HepG2 (cell line): ENCODE measurements around the gene BICRAL. TPM values are rescaled to one million over a fixed set of nuclear protein-coding genes. Genes with fewer than 3 reads are reported as not detected.

ENCODE experiments used
- ATAC-seq: fragments of 200-7000 bp; cut with Tn5 transposase; 3 replicates; pipeline ENCODE4 v1.9.1; 2020; ENCODE audit warnings: mild to moderate bottlenecking, moderate library complexity
- BruUV-seq: library from RNA; stranded (reverse); fragments of 400-500 nt; replicated peaks from 2 replicates; lab custom pipeline; 2021; lab: Mats Ljungman, UMichigan
- CTCF ChIA-PET: fragments of 300-600 bp; formaldehyde crosslinking; extraction: SDS; loops from one replicate; lab custom pipeline; 2021; ENCODE audit warnings: low total read pairs, inconsistent platforms, low intra/inter-chr PET ratio; lab: Yijun Ruan, JAX
- POLR2A ChIA-PET: fragments of 350-600 bp; sonication (Branson Sonifier 250); formaldehyde crosslinking; loops from one replicate; lab custom pipeline; 2020; ENCODE audit warnings: antibody characterized with exemption, inconsistent platforms; lab: Yijun Ruan, JAX
- DNase-seq: peaks from one replicate; pipeline ENCODE4 v3.0.0-alpha.2; 2015; ENCODE audit warnings: low spot score
- FAIRE-seq: peaks from 3 replicates; lab custom pipeline; 2011; peaks lifted over from hg19 to GRCh38; lab: Jason Lieb, UNC
- H2AFZ ChIP-seq: one replicate; pipeline ENCODE4 v1.6.1; 2011; ENCODE audit warnings: low read length, inconsistent platforms
- H3K27ac ChIP-seq: fragments of 300-600 bp; 3 replicates; pipeline ENCODE4 v1.8.0; 2011; ENCODE audit warnings: mixed run types, mild to moderate bottlenecking, mixed read lengths, low read length, inconsistent platforms; ENCODE audit not compliant: insufficient read depth; ENCODE audit errors: extremely low read length
- H3K27me3 ChIP-seq, 2 experiments: fragments of 200-600 bp in 1 of 2; 2 replicates in 1 of 2; 3 replicates in 1 of 2; pipeline versions ENCODE4 v1.6.0 to v1.8.0; 2011; ENCODE audit warnings: low read length in 2 of 2, mild to moderate bottlenecking in 2 of 2, moderate library complexity in 2 of 2, inconsistent platforms in 1 of 2; ENCODE audit not compliant: insufficient read depth in 2 of 2, control insufficient read depth in 1 of 2
- H3K36me3 ChIP-seq, 2 experiments: fragments of 200-600 bp in 1 of 2; replicated peaks in 1 of 2; 2 replicates in 1 of 2; 3 replicates in 1 of 2; pipeline versions ENCODE4 v1.5.1 to v1.8.0; 2011; ENCODE audit warnings: low read length in 2 of 2, inconsistent platforms in 1 of 2; ENCODE audit not compliant: insufficient read depth in 2 of 2, control insufficient read depth in 1 of 2
- H3K4me1 ChIP-seq: 2 replicates; pipeline ENCODE4 v1.5.1; 2012; ENCODE audit warnings: low read length, inconsistent platforms; ENCODE audit not compliant: insufficient read depth
- H3K4me2 ChIP-seq: 2 replicates; pipeline ENCODE4 v1.6.0; 2011; ENCODE audit warnings: low read depth, low read length, inconsistent platforms
- H3K4me3 ChIP-seq, 3 experiments: fragments of 200-600 bp in 1 of 3; sonication (generic), shearing (Covaris generic) in 1 of 3; replicated peaks in 1 of 3; 2 replicates each; pipeline ENCODE4 v1.5.1; 2011 to 2016; ENCODE audit warnings: low read length in 3 of 3, inconsistent platforms in 2 of 3, low read depth in 2 of 3, mild to moderate bottlenecking in 2 of 3, control low read depth in 1 of 3, mixed read lengths in 1 of 3; ENCODE audit not compliant: insufficient read depth in 1 of 3
- H3K79me2 ChIP-seq: one replicate; pipeline ENCODE4 v1.6.1; 2011; ENCODE audit warnings: low read length, inconsistent platforms; ENCODE audit not compliant: insufficient read depth
- H3K9ac ChIP-seq: 2 replicates; pipeline ENCODE4 v1.6.0; 2011; ENCODE audit warnings: mild to moderate bottlenecking, low read depth, low read length, inconsistent platforms; ENCODE audit not compliant: insufficient read depth
- H3K9me3 ChIP-seq: 2 replicates; pipeline ENCODE4 v1.5.1; 2012; ENCODE audit warnings: mild to moderate bottlenecking, low read length
- H4K20me1 ChIP-seq: 2 replicates; pipeline ENCODE4 v1.6.0; 2011; ENCODE audit warnings: inconsistent platforms, mild to moderate bottlenecking, low read length, moderate library complexity; ENCODE audit not compliant: insufficient read depth
- CHCHD3 ChIP-seq: sonication (generic); formaldehyde crosslinking; IDR thresholded peaks from 2 replicates; pipeline ENCODE4 v1.8.0; 2022; ENCODE audit warnings: mild to moderate bottlenecking, missing genetic modification reagents, moderate library complexity
- FOXC1 ChIP-seq: sonication (generic); formaldehyde crosslinking; IDR thresholded peaks from 2 replicates; pipeline ENCODE4 v1.8.0; 2022; ENCODE audit warnings: mild to moderate bottlenecking, missing genetic modification reagents, borderline replicate concordance
- HNRNPLL ChIP-seq: fragments of 200-400 bp; formaldehyde crosslinking; IDR thresholded peaks from 2 replicates; pipeline ENCODE4 v1.6.1; 2017; ENCODE audit warnings: mild to moderate bottlenecking, low read depth, low read length; ENCODE audit not compliant: poor library complexity, severe bottlenecking
- IRF2 ChIP-seq: IDR thresholded peaks from 2 replicates; pipeline ENCODE4 v1.6.1; 2018; ENCODE audit warnings: missing genetic modification reagents, missing compliant biosample characterization
- ISL2 ChIP-seq: sonication (generic); formaldehyde crosslinking; IDR thresholded peaks from 2 replicates; pipeline ENCODE4 v1.5.0; 2020; ENCODE audit warnings: missing genetic modification reagents
- JDP2 ChIP-seq: sonication (generic); formaldehyde crosslinking; IDR thresholded peaks from 2 replicates; pipeline ENCODE4 v1.8.1; 2022; ENCODE audit warnings: missing genetic modification reagents, borderline replicate concordance
- MTF2 ChIP-seq: sonication (generic); formaldehyde crosslinking; IDR thresholded peaks from 2 replicates; pipeline ENCODE4 v1.5.0; 2020; ENCODE audit warnings: missing genetic modification reagents, borderline replicate concordance
- NFIC ChIP-seq: IDR thresholded peaks from 2 replicates; pipeline ENCODE4 v1.6.1; 2012; ENCODE audit warnings: mild to moderate bottlenecking, low read length, inconsistent platforms
- PHF21A ChIP-seq: sonication (generic); formaldehyde crosslinking; IDR thresholded peaks from 2 replicates; pipeline ENCODE4 v1.5.0; 2020; ENCODE audit warnings: mild to moderate bottlenecking, missing genetic modification reagents
- TEAD3 ChIP-seq: optimal IDR thresholded peaks from 2 replicates; pipeline ENCODE3; 2016; ENCODE audit warnings: borderline replicate concordance
- ZNF180 ChIP-seq: sonication (generic); formaldehyde crosslinking; IDR thresholded peaks from 2 replicates; pipeline ENCODE4 v1.4.0; 2020; ENCODE audit warnings: low read depth, missing genetic modification reagents, borderline replicate concordance
- ZNF292 ChIP-seq: sonication (generic); formaldehyde crosslinking; IDR thresholded peaks from 2 replicates; pipeline ENCODE4 v1.8.1; 2022; ENCODE audit warnings: mild to moderate bottlenecking, low read depth, missing genetic modification reagents, borderline replicate concordance
- ZNF782 ChIP-seq: sonication (generic); formaldehyde crosslinking; IDR thresholded peaks from 2 replicates; pipeline ENCODE4 v1.4.0; 2020; ENCODE audit warnings: missing genetic modification reagents, mild to moderate bottlenecking, borderline replicate concordance
- WGBS: methylation state at CpG from one replicate; pipeline ENCODE4 v1.1.6; 2017; ENCODE audit warnings: low lambda C conversion rate; 5-methylcytosine and 5-hydroxymethylcytosine counted together
- in situ Hi-C: cut with HindIII; loops from 2 replicates; pipeline ENCODE4 v1.10.0; 2017; ENCODE audit warnings: low pct_unique_long_range_greater_than_20kb; ENCODE audit not compliant: extremely low pct_ligation_motif_present
- intact Hi-C: fragments of 100-400 bp; cut with micrococcal nuclease; formaldehyde crosslinking; loops from one replicate; pipeline ENCODE4 v1.10.0; 2022; ENCODE audit not compliant: unreplicated experiment
- polyA plus RNA-seq, 8 experiments: library from polyadenylated mRNA; depleted of rRNA in 3 of 8; stranded (reverse) in 7 of 8; unstranded in 1 of 8; fragments of >200 nt; fragmentation: Illumina TruSeq in 4 of 8; extraction: Trizol in 4 of 8; gene quantifications; 2 replicates each; pipeline versions ENCODE4 v1.2.1 to v1.2.3, GENCODE V29; 2011 to 2016; ENCODE audit warnings: low read depth in 4 of 8, missing spikeins in 1 of 8, mixed read lengths in 1 of 8; ENCODE audit not compliant: insufficient read depth in 1 of 8
- total RNA-seq, 5 experiments: library from RNA; depleted of rRNA; stranded (reverse); fragments of >200 nt; fragmentation: Illumina TruSeq; extraction: Trizol; gene quantifications; 2 replicates each; pipeline ENCODE4 v1.2.3, GENCODE V29; 2016; ENCODE audit warnings: low read depth in 1 of 5
- TF ChIP-seq, protein P1 (sequence below): IDR thresholded peaks from 2 replicates; pipeline ENCODE4 v1.6.1; 2018; ENCODE audit warnings: missing genetic modification reagents, mild to moderate bottlenecking, missing compliant biosample characterization
- TF ChIP-seq, protein P2 (sequence below): sonication (generic); formaldehyde crosslinking; IDR thresholded peaks from 2 replicates; pipeline ENCODE4 v1.5.1; 2020; ENCODE audit warnings: mild to moderate bottlenecking, missing genetic modification reagents, borderline replicate concordance

BICRAL gene
- total and polyA plus RNA-seq, 2 of the 13 experiments (the other 11 are each of a cell fraction or from before 2014, with no cell fraction given), result 5.0 to 13.5 TPM

DNA sequence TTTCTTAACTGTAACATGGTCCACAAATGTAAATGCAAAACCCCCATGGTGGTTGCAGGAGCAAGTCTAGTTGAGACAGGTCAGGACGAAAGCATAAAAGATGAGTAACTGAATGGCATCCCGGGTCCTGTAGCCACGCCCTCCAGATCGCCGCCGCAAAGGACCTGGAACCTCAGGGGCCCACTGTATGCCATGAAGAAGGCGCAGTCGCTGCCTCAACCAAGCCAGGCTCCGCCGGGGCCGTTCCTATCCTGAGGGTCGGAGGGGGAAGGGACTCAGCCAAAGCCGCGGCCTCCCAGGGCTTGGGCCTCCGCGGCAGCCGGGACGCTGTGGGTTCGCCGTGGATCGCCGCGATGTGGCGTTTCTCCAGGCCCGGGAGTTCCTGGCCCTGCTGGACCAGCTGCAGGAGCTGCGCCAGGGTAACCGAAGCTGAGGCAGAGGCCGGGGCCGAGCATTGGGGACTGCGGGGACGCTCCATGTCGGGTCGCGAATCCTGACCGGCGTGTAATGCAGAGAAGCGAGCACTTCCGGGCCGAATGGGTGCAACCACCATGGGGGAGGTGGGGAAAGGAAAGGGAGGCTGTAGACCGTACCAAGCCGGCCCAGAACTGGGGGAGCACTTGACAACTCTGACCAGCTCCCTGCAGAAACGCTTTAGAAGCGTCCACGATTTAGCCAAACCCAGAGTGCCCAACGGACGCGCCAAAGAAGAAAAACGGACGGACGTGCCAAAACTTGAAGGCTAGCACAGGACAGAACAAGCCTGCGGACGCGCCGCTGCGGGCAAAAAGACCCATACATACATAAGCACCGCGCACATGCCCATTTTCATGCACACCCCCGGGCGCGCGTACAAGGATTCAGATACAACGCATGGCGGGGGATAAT is 108.7 kb downstream of the BICRAL start (continued):
- TF ChIP-seq TEAD3 (CRISPR knock-in tag) (peak; percentile 40), ISL2 (peak; percentile 69), IRF2 (peak; percentile 57), HNRNPLL (peak; percentile 74)
- TF ChIP-seq, protein P1, sequence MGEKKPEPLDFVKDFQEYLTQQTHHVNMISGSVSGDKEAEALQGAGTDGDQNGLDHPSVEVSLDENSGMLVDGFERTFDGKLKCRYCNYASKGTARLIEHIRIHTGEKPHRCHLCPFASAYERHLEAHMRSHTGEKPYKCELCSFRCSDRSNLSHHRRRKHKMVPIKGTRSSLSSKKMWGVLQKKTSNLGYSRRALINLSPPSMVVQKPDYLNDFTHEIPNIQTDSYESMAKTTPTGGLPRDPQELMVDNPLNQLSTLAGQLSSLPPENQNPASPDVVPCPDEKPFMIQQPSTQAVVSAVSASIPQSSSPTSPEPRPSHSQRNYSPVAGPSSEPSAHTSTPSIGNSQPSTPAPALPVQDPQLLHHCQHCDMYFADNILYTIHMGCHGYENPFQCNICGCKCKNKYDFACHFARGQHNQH, result peak; percentile 89

DNA sequence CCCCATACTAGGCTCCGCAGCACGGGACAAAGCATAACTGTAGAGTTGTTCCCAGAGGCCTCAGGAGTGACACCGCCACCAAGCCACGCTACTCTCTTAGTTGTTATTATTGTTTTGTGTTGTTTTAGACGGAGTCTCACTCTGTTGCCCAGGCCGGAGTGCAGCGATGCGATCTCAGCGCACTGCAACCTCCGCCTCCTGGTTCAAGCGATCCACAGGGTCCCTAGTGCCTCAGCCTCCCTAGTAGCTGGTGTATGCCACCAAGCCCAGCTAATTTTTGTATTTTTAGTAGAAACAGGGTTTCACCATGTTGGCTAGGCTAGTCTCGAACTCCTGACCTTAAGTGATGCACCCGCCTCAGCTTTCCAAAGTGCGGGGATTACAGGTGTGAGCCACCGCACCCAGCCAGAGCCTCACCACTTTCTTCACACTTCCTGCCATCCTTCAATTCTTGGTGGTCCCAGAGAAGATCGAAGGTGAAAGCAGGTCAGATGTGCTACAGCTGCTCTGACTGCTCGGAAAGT is 109.4 kb downstream of the BICRAL start:
- intact Hi-C loops, result loop anchor here (5.0 kb wide), 1 partner anchor 164 kb away; no protein-coding TSS in a partner anchor
- CTCF ChIA-PET, result no interaction called here
- peak overlapping the region; percentile 11 for H2AFZ ChIP-seq
- H3K4me2 ChIP-seq, result peak overlapping the region; percentile 89
- FAIRE-seq (no peak), ATAC-seq (no peak), DNase-seq (no peak)
- no TSS peak for BruUV-seq
- no peaks in the 10 kb centered on the region for H3K27me3 ChIP-seq
- 44% methylated on average over 16 of the region's 17 CpGs for WGBS
- peaks cover 46% of the 10 kb centered on the region for H3K4me1 ChIP-seq
- H3K27ac ChIP-seq, result peak overlapping the region; percentile 94
- peak overlapping the region; percentile 93 for H3K9ac ChIP-seq
- no peaks in the 10 kb centered on the region for H4K20me1 ChIP-seq
- peak overlapping the region; percentile 75 to 95 (median 86) for H3K4me3 ChIP-seq
- in situ Hi-C loops, result no loop called here
- H3K9me3 ChIP-seq, result no peaks in the 10 kb centered on the region
- H3K36me3 ChIP-seq, result peaks cover 2 to 3% of the 10 kb centered on the region in 2 experiments; a peak in 2 of 5 replicates
- POLR2A ChIA-PET, result interaction anchor here (1.0 to 7.3 kb wide), 13 partner anchors 11 to 205 kb away, joined by 3 to 147 read pairs (median 7); partner anchors contain the start of genes BICRAL, CNPY3, GNMT and KLC4
- no peaks in the 10 kb centered on the region for H3K79me2 ChIP-seq
- TF ChIP-seq NFIC, result no peak
- peak; percentile 10; the same call in 1 of the 2 replicates for TF ChIP-seq ZNF180 (CRISPR knock-in tag)
- TF ChIP-seq JDP2, result no peak
- 0 out of 2 replicates have a peak, but pooled peaks have one; percentile 4 for TF ChIP-seq FOXC1
- TF ChIP-seq ZNF782, result no peak
- TF ChIP-seq MTF2, result peak; percentile 28; the same call in 1 of the 2 replicates
- TF ChIP-seq CHCHD3, result no peak
- TF ChIP-seq PHF21A (CRISPR knock-in tag), result 0 out of 2 replicates have a peak, but pooled peaks have one; percentile 4
- TF ChIP-seq ZNF292 (CRISPR knock-in tag), result no peak
- TF ChIP-seq, protein P2, sequence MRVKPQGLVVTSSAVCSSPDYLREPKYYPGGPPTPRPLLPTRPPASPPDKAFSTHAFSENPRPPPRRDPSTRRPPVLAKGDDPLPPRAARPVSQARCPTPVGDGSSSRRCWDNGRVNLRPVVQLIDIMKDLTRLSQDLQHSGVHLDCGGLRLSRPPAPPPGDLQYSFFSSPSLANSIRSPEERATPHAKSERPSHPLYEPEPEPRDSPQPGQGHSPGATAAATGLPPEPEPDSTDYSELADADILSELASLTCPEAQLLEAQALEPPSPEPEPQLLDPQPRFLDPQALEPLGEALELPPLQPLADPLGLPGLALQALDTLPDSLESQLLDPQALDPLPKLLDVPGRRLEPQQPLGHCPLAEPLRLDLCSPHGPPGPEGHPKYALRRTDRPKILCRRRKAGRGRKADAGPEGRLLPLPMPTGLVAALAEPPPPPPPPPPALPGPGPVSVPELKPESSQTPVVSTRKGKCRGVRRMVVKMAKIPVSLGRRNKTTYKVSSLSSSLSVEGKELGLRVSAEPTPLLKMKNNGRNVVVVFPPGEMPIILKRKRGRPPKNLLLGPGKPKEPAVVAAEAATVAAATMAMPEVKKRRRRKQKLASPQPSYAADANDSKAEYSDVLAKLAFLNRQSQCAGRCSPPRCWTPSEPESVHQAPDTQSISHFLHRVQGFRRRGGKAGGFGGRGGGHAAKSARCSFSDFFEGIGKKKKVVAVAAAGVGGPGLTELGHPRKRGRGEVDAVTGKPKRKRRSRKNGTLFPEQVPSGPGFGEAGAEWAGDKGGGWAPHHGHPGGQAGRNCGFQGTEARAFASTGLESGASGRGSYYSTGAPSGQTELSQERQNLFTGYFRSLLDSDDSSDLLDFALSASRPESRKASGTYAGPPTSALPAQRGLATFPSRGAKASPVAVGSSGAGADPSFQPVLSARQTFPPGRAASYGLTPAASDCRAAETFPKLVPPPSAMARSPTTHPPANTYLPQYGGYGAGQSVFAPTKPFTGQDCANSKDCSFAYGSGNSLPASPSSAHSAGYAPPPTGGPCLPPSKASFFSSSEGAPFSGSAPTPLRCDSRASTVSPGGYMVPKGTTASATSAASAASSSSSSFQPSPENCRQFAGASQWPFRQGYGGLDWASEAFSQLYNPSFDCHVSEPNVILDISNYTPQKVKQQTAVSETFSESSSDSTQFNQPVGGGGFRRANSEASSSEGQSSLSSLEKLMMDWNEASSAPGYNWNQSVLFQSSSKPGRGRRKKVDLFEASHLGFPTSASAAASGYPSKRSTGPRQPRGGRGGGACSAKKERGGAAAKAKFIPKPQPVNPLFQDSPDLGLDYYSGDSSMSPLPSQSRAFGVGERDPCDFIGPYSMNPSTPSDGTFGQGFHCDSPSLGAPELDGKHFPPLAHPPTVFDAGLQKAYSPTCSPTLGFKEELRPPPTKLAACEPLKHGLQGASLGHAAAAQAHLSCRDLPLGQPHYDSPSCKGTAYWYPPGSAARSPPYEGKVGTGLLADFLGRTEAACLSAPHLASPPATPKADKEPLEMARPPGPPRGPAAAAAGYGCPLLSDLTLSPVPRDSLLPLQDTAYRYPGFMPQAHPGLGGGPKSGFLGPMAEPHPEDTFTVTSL (CRISPR knock-in tag), result 0 out of 2 replicates have a peak, but pooled peaks have one; percentile 58
